Stimulated activated CD4-positive, alpha-beta T cell treated with anti-CD3 and anti-CD28 coated beads, Interleukin-1b, Interleukin-23, amount 100 ng/mL, for 48 hours (primary cell): ENCODE results near the gene PSME1.

Source experiments
- DNase-seq: peaks from one replicate; pipeline ENCODE4 v3.0.0-alpha.2; 2020

Gene PSME1

GRCh38 chr14:24147761-24148428 is 11.9 kb downstream of the PSME1 start:
- no peak for DNase-seq

GRCh38 chr14:24149302-24149969 is 13.4 kb downstream of the PSME1 start:
- no peak for DNase-seq

GRCh38 chr14:24150061-24150460 is 14.1 kb downstream of the PSME1 start:
- DNase-seq = no peak

GRCh38 chr14:24150567-24150966 is 14.6 kb downstream of the PSME1 start:
- no peak for DNase-seq

GRCh38 chr14:24150993-24151392 is 15.0 kb downstream of the PSME1 start:
- no peak for DNase-seq

GRCh38 chr14:24151404-24152080 is 15.5 kb downstream of the PSME1 start:
- no peak for DNase-seq

- DNase-seq = no peak
Observed at GRCh38 chr14:24155100-24155499, 19.1 kb downstream of the PSME1 start.

- no peak for DNase-seq
Observed at GRCh38 chr14:24156840-24157239, 20.8 kb downstream of the PSME1 start.

GRCh38 chr14:24157331-24157730 is 21.3 kb downstream of the PSME1 start:
- no peak for DNase-seq

- DNase-seq = no peak
Observed at GRCh38 chr14:24159777-24160498, 23.9 kb downstream of the PSME1 start.

GRCh38 chr14:24160499-24160849 is 24.5 kb downstream of the PSME1 start:
- no peak for DNase-seq

GRCh38 chr14:24160850-24161804 is 25.1 kb downstream of the PSME1 start, which contains the start of gene IRF9:
Gene IRF9 (plus strand): TSS chr14:24161265. CDS start chr14:24162145, 880 bp downstream.
- DNase-seq = peak; percentile 97

GRCh38 chr14:24162093-24162492 is 26.1 kb downstream of the PSME1 start:
- peak; percentile 37 for DNase-seq

- no peak for DNase-seq
Observed at GRCh38 chr14:24164518-24164991, 28.6 kb downstream of the PSME1 start.

GRCh38 chr14:24165785-24166184 is 29.8 kb downstream of the PSME1 start:
- no peak for DNase-seq

GRCh38 chr14:24167469-24168114 is 31.6 kb downstream of the PSME1 start:
- no peak for DNase-seq

GRCh38 chr14:24171422-24172260 is 35.6 kb downstream of the PSME1 start, which contains the start of gene REC8:
Gene REC8 (plus strand): TSS chr14:24172080. CDS start chr14:24172553, 473 bp downstream.
- peak; percentile 80 for DNase-seq

- no peak for DNase-seq
Observed at GRCh38 chr14:24172261-24172860, 36.4 kb downstream of the PSME1 start.

GRCh38 chr14:24172871-24173281 is 36.9 kb downstream of the PSME1 start:
- DNase-seq = no peak

GRCh38 chr14:24176599-24176998 is 40.6 kb downstream of the PSME1 start:
- DNase-seq = no peak
